MV-4-11 (cell line): ENCODE measurements around the gene TCF19.
"Not testable (repeated sequence)": the region's sequence is repeated elsewhere in the genome, so short reads cannot be mapped to it uniquely, and the experiment has no call there.

Experiments used
- DNase-seq: peaks from one replicate; lab custom pipeline; 2025; lab: John Stamatoyannopoulos, UW

TCF19 gene

DNA sequence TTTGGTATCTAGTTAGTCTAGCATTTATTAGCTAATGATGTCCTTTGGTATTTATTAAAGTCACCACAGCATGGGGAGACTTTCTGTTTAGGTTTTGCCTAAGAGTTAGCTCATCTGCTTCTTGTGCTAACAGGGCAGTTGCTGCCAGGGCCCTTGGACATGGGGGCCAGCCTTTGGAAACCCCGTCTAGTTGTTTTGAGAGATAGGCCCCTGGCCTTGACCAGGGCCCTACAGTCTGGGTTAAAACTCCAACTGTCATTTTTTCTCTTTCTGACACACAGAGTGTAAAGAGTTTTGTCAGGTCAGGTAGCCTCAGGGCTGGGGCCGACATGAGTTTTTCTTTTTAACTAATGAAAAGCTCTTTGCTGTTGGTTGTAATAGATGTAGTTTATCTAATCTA is 24.9 kb downstream of the TCF19 start:
- not testable (repeated sequence) for DNase-seq

DNA sequence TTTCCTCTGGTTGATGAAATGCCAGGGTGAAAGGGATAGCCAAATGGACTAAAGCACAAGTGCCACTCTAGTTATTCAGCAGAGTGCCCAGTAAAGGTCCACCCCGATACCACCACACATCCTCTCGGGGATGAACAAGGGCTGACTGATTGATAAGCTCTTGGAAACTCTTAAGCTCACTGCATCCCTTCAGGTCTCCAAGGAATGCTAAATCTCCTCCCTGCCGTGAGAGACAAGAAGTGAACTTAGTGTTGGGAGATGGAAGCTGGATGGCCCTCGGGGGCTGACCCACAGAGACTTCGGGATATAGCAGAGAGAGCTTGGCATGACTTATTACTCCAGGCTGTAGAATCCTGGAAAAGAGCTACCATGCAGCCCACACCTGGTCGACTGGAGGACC is 25.5 kb downstream of the TCF19 start:
- not testable (repeated sequence) for DNase-seq

DNA sequence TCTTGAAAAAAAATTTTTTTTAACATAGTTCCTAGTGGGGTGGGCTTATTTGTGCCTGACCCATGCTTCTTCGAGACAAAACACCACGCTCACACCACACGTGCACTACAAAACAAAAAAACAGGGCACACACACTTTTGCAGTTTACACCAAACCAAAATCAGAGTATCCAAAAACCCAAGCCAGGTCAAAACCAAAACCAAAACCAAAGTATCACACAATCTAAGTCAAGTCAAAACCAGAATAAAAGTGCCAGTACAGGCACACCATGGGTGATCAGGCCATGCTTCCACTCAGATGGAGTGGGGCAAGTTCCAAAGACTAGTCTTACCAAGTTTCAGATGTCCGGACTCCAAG is 27.3 kb downstream of the TCF19 start:
- not testable (repeated sequence) for DNase-seq

DNA sequence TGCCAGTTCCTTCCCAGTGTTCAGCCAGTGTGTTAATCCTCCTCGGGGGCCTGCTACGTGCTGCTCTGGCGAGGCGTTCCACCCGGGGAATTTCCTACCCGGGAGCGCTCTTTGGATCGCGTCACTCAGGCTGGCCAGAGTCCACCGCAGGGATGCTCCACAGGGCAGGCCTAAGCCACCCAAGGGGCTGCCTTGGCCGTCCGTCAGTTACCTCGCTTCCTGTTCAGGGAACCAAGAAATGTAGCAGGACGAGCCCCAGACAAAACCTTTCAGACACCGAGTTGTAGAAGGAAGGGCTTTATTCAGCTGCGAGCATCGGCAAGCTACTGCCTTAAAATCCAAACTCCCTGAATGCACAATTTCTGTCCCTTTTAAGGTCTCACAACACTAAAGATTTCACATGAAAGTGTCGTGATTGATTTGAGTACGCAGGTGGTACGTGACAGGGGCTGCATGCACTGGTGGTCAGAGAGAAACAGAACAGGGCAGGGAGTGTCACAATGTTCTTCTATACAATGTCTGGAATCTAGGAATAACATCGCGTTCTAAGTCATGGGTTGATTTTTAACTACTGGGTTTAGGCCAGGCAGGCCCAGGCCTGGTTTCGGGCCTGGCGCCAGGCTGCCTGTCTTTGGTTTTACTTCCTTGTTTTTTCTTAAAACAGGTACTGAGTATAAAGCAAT is 27.8 kb downstream of the TCF19 start:
- no peak for DNase-seq

DNA sequence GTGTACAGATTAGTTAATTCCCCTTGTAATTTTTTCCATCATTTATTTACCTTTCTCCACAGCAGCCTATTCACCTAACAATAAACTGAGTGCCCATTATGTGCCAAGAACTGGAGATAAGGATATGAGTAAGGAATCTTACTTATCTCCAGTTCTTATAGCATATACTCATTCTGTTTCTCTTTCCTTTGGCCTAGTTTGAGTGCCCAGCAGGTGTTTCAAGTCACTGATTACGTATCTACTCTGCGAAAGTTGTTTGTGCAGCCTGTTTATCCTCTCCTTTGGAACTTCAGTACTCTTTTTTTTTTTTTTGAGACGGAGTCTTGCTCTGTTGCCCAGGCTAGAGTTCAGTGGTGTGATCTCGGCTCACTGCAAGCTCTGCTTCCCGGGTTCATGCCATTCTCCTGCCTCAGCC is 29.4 kb downstream of the TCF19 start:
- no peak for DNase-seq

DNA sequence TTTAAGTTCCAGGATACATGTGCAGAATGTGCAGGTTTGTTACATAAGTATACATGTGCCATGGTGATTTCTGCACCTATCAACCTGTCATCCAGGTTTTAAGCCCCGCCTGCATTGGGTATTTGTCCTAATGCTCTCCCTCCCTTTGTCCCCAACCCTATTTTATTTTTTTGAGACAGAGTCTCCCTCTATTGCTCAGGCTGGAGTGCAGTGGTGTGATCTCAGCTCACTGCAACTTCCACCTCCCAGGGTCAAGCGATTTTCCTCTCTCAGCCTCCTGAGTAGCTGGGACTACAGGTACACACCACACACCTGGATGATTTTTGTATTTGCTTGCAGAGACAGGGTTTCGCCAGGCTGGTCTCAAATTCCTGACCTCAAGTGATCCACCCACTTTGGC is 30.8 kb downstream of the TCF19 start:
- not testable (repeated sequence) for DNase-seq

DNA sequence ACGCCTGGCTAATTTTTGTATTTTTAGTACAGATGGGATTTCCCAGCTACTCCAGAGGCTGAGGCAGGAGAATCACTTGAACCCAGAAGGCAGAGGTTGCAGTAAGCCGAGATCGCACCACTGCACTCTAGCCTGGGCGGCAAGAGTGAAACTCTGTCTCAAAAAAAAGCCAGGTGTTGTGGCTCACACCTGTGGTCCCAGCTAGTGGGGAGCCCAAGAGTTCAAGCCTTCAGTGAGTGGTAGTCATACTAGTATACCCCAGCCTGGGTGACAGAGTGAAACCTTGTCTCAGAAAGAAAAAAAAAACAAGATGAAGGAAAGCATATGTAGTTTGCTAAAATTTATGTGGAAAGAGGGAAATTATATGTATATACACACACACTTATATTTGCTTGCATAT is 32.1 kb downstream of the TCF19 start:
- DNase-seq, result no peak

DNA sequence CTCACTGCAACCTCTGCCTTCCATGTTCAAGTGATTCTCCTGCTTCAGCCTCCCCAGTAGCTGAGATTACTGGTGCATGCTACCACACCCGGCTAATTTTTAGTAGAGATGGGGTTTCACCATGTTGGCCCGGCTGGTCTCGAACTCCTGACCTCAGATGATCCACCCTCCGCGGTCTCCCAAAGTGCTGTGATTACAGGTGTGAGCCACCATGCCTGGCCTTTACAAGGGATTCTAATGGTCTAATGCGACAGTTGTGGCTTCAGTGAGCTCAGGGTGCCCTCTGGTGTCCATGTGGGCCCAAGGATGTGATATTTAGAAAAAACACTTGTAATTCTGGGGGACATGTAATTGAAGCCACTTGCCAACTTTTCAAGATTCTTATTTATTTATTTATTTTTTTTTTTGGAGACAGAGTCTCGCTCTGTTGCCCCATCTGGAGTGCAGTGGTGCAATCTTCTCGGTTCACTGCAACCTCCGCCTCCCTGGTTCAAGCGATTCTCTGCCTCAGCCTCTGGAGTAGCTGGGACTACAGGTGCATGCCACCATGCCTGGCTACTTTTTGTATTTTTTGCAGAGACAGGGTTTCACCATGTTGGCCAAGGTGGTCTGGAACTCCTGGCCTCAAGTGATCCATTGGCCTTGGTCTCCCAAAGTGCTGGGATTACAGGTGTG is 34.2 kb downstream of the TCF19 start:
- peak; percentile 35 for DNase-seq

DNA sequence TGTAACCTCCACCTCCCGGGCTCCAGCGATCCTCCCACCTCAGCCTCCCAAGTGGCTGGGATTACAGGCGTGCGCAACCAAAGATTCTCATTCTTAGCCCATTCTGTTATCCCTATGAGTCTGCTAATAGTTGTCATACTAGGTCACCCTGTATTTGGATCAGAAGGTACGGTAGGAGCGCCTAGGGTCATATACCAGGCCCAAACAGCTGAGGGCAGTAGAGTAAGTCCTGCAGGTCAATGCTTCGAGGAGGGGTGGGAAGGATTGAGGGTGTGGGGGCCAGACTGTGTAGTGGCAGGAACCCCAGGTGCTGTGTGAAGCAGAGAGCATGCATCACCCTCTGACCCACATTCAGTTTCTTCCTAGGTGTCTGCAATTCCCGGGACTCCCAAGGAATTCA is 34.8 kb downstream of the TCF19 start:
- no peak for DNase-seq

DNA sequence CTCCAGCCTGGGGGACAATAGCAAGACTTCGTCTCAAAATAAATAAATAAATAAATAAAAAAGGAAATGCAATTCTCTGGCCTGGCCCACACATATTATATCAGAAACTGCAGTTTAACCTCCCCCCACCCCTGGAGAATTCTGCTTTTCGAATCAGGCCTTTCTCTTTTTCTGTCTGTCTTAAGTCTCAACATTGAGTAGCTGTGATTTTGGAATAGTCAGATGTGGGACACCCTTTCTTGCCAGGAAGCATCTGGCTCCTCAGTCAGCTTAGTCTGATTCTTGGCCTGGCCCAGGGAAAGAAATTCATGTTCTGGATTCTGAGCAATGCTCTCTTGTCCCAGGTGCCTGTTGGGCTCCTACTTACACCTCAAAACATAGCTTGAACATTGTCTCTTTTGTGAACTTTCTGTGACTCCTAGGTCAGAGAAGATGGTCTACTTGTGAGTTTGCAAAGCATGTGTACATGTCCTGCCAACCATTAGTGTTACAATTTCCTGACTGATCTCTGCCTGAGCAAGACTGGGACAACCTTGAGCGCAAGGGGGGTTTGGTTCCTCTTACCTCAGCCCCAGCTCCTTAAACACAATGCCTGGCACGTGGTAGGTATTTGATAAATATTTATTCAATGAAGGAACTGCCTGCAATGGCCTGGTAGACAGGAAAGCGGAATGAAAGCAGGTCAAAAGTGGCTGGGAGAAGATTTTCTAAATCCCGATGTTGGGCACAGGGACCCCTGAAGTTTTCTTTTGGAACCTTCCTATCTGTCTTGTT is 35.9 kb downstream of the TCF19 start:
- DNase-seq, result no peak

DNA sequence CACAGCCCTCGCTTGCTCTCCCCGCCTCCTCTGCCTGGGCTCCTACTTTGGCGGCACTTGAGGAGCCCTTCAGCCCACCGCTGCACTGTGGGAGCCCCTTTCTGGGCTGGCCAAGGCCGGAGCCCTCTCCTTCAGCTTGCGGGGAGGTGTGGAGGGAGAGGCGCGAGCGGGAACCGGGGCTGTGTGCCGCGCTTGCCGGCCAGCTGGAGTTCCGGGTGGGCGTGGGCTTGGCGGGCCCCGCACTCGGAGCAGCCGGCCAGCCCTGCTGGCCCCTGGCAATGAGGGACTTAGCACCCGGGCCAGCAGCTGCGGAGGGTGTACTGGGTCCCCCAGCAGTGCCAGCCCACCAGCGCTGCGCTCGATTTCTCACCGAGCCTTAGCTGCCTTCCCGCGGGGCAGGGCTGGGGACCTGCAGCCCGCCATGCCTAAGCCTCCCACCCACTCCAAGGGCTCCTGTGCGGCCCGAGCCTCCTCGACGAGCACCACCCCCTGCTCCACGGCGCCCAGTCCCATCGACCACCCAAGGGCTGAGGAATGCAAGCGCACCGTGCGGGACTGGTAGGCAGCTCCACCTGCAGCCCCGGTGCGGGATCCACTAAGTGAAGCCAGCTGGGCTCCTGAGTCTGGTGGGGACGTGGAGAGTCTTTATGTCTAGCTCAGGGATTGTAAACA is 37.1 kb downstream of the TCF19 start:
- DNase-seq, result not testable (repeated sequence)

DNA sequence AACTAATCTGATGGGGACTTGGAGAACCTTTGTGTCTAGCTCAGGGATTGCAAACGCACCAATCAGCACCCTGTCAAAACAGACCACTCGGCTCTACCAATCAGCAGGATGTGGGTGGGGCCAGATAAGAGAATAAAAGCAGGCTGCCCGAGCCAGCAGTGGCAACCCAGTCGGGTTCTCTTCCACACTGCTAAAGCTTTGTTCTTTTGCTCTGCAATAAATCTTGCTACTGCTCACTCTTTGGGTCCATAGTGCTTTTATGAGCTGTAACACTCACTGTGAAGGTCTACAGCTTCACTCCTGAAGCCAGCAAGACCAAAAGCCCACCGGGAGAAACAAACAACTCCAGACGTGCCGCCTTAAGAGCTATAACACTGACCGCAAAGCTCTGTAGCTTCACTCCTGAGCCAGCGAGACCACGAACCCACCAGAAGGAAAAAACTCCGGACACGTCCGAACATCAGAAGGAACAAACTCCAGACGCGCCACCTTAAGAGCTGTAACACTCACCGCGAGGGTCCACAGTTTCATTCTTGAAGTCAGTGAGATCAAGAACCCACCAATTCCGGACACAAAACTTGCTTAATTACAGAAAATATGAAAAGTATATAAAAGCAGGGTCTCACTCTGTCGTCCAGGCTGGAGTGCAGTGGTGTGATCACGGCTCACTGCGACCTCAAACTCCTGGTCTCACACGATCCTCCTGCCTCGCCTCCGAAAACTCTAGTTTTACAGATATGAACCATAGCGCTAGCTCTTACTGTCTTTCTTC is 38.0 kb downstream of the TCF19 start:
- DNase-seq, result not testable (repeated sequence)

DNA sequence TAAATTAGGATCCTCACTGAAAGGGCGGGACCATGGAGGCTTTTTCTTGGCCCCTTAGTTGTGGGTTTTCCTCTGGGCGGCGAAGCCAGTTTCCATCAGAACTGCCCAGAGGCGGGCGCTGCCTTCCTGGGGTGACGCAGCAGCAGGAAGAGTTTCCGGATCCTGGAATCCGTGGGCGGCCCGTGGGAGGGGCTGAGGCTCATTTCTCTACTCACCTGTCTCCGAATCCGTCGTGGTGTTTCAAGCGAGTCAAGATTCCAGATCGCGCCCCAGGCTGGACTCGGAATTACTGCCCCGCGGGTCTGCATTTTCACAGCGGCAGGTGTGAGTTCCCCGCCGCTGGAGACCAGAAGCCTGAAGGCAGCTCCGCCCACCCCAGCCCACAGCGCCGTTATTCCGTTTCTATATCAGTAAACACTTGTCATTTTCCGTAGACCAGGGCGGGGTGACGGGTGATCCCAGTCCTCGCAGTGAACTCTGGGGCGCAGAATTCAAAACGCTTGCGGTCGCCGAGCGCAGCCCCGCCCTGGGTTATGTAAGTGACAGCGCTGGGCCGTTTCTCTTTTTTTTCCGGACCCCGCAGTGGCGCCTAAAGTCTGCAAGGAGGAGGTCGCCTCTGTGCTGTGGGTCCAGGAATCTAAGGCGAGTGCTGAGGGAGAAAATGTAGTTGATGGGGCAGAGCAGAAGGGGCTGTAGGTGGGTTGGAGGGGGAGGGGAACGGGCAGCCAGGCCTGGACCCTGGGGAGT is 39.3 kb downstream of the TCF19 start:
- DNase-seq, result peak; percentile 95

DNA sequence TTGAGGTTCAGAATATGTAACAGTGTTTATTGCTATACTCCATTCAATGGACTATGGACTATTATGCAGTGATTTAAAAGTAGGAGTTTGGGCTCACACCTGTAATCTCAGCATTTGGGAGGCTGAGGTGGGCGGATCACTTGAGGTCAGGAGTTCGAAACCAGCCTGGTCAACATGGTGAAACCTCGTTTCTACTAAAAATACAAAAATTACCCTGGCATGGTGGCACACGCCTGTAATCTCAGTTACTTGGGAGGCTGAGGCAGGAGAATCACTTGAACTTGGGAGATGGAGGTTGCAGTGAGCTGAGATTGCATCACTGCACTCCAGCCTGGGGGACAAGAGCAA is 40.7 kb downstream of the TCF19 start:
- not testable (repeated sequence) for DNase-seq

DNA sequence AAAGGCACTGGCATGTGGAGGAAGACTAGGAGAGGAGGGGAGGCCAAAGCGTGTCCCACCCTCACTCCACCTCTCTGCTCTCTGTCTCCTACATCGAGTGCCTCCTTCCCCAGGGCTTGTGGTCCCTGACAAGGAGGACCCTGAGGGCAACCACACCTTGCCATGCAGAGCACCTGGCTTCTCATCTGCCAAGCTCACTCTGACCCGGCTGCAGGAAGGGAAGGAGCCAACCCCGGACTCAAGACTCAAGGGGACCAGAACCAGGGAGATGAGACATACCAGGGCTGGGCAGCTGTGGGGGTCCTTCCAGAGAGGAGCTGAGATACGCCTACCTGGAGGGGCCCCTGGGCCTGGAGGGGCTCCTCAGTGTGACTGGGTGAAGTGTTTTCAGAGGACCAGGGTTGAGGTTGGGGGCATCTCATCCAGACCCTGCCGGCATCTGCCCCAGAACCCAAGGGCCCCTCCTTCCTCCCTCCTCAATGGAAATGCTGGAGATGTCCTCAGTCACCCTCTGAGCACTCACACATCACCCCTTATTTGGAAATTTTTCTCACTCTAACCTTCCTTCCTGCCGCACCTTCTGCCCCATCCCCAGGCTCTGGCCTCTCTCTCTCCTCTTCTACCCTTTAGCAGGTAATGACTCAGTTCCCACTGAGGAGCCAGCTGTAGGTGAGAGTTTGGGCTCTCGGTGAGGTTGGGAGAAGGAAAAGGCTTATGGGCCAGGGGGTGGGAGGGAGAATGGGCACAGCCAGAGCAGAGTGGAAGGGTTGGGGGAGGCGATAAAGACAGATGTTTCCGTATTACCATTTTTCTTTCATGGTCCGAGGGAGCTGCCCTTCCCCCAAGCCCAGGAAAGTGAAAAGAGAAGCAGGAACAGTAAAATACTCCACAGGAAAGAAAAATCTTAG is 44.1 kb downstream of the TCF19 start:
- DNase-seq, result no peak

DNA sequence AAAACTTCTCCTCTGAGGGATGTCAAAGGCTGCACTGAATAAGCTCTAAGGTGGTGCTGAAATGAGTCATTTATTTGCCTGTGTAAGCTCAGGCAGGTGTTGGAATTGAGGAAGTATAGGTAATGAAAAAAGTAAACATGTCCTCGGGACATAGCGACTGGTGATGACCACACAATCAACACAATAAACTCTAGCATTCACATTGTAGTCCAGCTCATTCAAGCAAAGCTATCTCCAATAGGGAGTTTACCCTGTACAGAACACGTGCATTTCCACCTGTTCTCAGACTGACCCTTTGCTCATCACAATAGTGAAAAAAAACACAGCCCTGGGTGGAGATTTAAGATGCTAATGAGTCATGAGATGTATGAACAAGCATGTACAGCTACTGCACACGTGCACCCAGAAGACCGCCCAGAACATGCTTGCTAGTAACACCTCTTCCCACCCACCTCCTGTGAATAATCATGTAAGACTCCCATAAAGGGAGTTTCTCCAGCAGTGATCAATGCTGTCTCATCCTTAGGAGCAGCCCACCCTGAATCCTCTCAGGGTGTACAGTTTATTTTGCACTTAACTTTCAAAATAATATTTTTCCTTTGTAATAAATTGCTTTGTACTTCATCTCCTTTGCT is 45.1 kb downstream of the TCF19 start:
- peak; percentile 67 for DNase-seq

DNA sequence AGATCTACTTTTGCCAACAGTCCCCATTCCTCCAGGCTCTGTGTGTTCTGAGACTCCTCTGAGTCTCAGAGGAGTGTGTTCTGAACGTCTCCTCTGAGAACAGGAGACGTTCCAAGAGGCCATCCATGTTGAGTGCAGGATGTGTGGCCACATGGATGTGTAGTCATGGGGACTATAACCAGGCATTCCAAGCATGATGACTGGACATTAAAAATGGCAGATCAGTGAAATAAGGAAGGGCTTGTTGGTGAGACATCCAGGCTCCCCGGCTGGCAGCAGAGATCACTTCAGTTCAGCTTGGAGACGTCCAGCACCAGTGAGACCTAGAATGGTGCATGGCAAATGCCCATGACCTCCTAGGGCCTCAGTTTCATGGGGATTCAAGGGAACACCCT is 46.4 kb downstream of the TCF19 start:
- DNase-seq, result no peak

DNA sequence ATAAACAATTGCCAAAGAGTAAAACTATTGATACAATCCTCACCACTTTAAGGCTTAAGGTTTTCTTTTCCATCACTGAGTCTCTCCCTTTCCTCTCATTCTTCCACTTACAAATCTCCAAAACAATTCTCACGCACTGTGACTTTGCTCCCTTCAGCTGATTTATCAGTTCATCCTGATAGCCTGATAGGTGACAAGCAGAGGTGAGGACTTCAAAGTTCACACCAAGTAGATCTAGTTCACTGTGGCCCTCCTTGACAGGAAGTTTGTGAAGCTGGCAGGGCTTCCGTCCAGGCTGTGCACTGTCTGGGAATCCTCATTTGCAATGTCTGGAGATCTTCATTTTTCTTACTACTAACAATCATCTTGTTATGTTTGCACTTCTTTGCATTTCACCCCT is 47.2 kb downstream of the TCF19 start:
- DNase-seq, result no peak

DNA sequence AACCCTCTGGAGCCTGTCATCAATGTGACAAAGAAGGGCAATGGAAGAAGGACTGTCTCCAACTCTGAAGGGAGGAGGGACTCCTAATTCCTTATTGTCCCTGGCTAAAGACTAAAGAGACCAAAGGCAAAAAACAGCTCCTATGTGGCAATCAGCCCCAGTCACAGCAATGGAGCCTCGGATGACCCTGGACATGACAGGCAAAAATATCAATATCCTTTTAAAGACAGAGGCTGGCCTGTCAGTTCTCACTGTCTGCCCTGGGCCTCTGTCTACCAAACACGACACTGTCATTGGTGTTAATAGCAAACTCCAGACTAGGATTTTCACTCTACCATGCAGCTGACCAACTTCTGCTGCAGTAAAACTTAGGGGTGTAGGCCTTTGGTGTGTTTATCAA is 50.1 kb downstream of the TCF19 start:
- no peak for DNase-seq

DNA sequence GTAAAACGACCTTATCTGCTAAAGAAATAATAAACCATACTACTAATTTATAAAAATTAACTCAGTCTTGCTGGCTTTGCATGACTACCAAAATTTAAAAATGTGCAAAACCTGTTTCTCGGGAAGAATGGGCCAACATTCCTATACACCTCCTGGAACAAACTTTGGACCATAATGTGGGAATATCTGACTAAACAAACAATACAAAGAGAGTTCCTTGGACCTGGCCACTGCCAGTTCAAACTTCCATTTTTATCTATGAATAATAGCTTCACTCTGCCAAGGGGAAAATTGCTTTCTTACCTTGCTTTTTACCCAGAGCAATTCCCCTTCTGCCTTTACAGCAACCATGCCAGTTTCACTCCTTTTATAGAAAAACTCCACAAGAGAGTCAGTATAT is 50.7 kb downstream of the TCF19 start:
- no peak for DNase-seq
